ENCODE measurements around the gene MVP.
"Not testable (repeated sequence)": the region's sequence is repeated elsewhere in the genome, so short reads cannot be mapped to it uniquely, and the experiment has no call there.

The MVP gene

DNA sequence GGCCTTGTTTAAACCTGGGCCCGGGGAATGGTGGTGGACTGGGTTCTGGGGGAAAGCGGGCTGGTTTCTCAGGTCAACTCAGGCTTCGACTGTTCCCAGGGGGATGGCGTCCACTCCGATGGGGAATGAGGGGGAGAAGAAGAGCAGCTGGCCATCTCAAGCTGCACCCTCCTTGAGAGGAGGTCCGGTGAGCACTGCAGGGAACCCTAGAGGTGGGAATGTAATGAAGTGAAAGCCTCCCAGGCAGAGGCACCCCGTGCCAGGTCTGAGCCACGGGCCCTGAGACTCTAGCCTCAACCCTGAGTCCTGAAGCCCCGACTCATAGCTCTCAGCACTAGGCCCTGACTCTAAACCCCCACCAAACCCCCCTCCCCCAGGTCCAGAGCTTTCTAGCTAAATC is 43.9 kb downstream of the MVP start:
- no peaks in the 10 kb centered on the region for H3K9me3 Mint-ChIP-seq
- H3K27me3 Mint-ChIP-seq = peaks cover 4 to 10% of the 10 kb centered on the region in 2 donors
- ATAC-seq (replicated peaks) (no peak), DNase-seq (no peak)
- peaks cover 16% of the 10 kb centered on the region for H3K36me3 Mint-ChIP-seq (ENCODE audit: insufficient read depth)
- peaks cover 22 to 26% of the 10 kb centered on the region in 2 donors for H3K4me1 Mint-ChIP-seq (ENCODE audit: low read depth in 2 of 2)
- peak overlapping the region; percentile 99 for H3K27ac Mint-ChIP-seq
- no peak overlapping the region for H3K4me3 Mint-ChIP-seq

- Mint-ChIP-seq H3K27ac (no peak overlapping the region), H3K36me3 (ENCODE audit: insufficient read depth) (no peaks in the 10 kb centered on the region), H3K4me3 (no peak overlapping the region), H3K4me1 (ENCODE audit: low read depth in 2 of 2) (peaks cover 1 to 5% of the 10 kb centered on the region in 2 donors), H3K27me3 (peaks cover 4 to 10% of the 10 kb centered on the region in 2 donors), H3K9me3 (no peaks in the 10 kb centered on the region)
- ATAC-seq (replicated peaks) = no peak
- no peak for DNase-seq
Observed at GRCh38 chr16:29868396-29869009, 48.2 kb downstream of the MVP start.

DNA sequence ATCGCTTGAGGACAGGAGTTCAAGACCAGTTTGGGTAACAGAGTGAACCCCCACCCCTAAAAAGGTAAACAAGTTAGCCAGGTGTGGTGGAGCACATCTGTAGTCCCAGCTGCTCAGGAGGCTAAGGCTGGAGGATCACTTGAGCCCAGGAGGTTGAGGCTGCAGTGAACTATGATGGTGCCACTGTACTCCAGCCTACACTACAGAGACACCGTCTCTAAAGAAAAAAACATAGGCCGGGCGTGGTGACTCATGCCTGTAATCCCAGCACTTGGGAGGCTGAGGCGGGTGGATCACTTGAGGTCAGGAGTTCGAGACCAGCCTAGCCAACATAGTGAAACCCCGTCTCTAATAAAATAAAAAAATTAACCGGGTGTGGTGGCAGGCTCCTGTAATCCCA is 48.8 kb downstream of the MVP start:
- H3K36me3 Mint-ChIP-seq (ENCODE audit: insufficient read depth); H3K4me1 Mint-ChIP-seq (ENCODE audit: low read depth in 2 of 2); ATAC-seq (replicated peaks); H3K27ac Mint-ChIP-seq; DNase-seq; H3K27me3 Mint-ChIP-seq; H3K4me3 Mint-ChIP-seq; H3K9me3 Mint-ChIP-seq: not testable (repeated sequence)

DNA sequence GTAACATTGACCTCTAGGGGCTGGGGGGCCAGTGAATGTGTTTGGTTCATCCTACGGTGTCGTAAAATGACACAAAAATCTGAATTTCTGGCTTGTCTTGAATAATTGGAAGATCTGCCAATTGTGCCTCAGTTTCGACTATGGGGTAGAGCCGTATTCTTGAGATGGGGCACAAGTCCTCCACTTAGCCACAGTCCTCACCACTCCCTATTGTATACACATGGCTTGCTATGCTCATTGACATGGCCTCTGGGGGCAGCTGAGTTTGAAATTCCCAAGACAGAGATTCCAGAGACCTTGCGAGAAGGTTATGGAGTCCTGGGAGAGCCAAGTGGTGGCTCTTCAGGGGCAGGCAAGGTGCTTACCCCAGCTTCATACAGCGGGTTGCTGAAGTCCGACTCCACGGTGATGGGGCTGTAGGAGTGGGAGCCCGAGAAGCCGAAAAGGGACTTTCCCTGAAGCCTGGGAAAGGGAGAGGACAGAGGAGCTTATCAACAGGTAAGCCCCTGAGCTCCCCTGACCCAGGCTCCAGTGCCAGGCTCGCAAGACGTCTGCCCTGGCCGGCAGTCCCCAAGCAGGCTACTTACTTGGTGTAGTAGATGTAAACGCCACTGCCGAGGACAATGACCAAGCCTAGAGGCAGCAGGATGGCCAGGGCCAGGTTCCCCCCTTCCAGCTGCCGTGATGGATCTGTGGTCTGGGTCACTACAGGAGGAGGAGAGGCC is 51.7 kb downstream of the MVP start:
- no peak overlapping the region for H3K4me3 Mint-ChIP-seq
- H3K36me3 Mint-ChIP-seq (ENCODE audit: insufficient read depth) = peaks cover 2% of the 10 kb centered on the region
- peak overlapping the region in 1 of 2 donors; percentile 38 for H3K27ac Mint-ChIP-seq
- no peaks in the 10 kb centered on the region for H3K9me3 Mint-ChIP-seq
- ATAC-seq (replicated peaks) (no peak), DNase-seq (no peak)
- peaks cover 9 to 12% of the 10 kb centered on the region in 2 donors for H3K4me1 Mint-ChIP-seq (ENCODE audit: low read depth in 2 of 2)
- H3K27me3 Mint-ChIP-seq = peaks cover 15 to 17% of the 10 kb centered on the region in 2 donors

DNA sequence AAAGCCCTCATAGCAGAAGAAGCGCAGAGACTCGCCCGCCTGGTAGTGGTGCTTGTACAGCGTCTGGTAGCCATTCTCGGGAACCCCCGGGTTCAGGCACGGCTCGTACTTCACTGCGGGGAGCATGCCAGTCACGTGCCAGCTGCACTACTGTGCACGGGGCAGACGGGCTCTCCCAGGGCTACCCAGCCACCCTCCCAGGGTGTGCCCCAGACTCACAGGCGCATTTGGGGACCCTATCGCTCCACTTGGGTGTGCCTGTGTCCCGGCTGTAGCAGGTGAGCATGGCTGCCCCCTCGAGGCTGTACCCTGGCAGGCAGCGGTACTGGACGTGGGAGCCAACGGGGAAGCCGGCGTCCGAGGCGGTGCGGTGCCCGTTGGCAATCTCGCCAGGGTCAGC is 53.1 kb downstream of the MVP start:
- peaks cover 0 to 6% of the 10 kb centered on the region in 2 donors for H3K9me3 Mint-ChIP-seq
- H3K27me3 Mint-ChIP-seq = peaks cover 23 to 31% of the 10 kb centered on the region in 2 donors
- H3K4me1 Mint-ChIP-seq (ENCODE audit: low read depth in 2 of 2) = peaks cover 20 to 24% of the 10 kb centered on the region in 2 donors
- ATAC-seq (replicated peaks) (no peak), DNase-seq (no peak)
- H3K4me3 Mint-ChIP-seq = no peak overlapping the region
- peaks cover 6% of the 10 kb centered on the region for H3K36me3 Mint-ChIP-seq (ENCODE audit: insufficient read depth)
- no peak overlapping the region for H3K27ac Mint-ChIP-seq

DNA sequence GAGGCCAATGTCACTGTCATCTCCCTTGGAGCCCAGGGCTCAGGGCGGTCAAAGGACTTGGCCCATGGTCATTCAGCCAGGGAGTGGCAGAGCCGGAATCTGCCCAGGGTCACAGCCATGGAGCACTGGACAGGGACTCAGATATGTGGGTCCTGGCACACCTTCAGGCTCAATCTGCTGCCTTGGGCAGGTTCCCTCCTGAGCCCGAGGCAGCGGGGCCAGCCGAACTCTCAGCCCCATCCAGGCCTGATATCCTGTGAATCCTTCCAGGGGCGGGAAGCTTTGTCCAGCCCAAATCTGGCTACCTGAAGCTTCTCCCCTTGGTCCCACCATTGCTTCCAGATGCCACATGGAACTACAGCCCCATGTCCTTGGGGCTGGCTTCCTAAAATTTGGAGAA is 54.9 kb downstream of the MVP start:
- H3K9me3 Mint-ChIP-seq = peaks cover 0 to 6% of the 10 kb centered on the region in 2 donors
- DNase-seq (no peak), ATAC-seq (replicated peaks) (no peak)
- no peak overlapping the region for H3K27ac Mint-ChIP-seq
- H3K4me3 Mint-ChIP-seq = no peak overlapping the region
- peaks cover 20 to 24% of the 10 kb centered on the region in 2 donors for H3K4me1 Mint-ChIP-seq (ENCODE audit: low read depth in 2 of 2)
- peaks cover 10% of the 10 kb centered on the region for H3K36me3 Mint-ChIP-seq (ENCODE audit: insufficient read depth)
- peaks cover 30 to 44% of the 10 kb centered on the region in 2 donors for H3K27me3 Mint-ChIP-seq

GRCh38 chr16:29876217-29876593 is 55.9 kb downstream of the MVP start:
- Mint-ChIP-seq H3K36me3 (ENCODE audit: insufficient read depth) (peaks cover 10% of the 10 kb centered on the region), H3K27ac (no peak overlapping the region), H3K9me3 (peaks cover 0 to 6% of the 10 kb centered on the region in 2 donors), H3K4me1 (ENCODE audit: low read depth in 2 of 2) (peaks cover 20 to 24% of the 10 kb centered on the region in 2 donors), H3K27me3 (peaks cover 30 to 51% of the 10 kb centered on the region in 2 donors), H3K4me3 (peak overlapping the region; percentile 69 to 70)
- no peak for DNase-seq
- ATAC-seq (replicated peaks) = peak; percentile 12

GRCh38 chr16:29876594-29877249 is 56.5 kb downstream of the MVP start:
- ATAC-seq (replicated peaks) (peak; percentile 59), DNase-seq (peak in 2 of 3 experiments; percentile 16 to 18)
- Mint-ChIP-seq H3K9me3 (peaks cover 0 to 6% of the 10 kb centered on the region in 2 donors), H3K4me3 (peak overlapping the region; percentile 69 to 70), H3K27ac (peak overlapping the region in 1 of 2 donors; percentile 76), H3K4me1 (ENCODE audit: low read depth in 2 of 2) (peaks cover 20 to 24% of the 10 kb centered on the region in 2 donors), H3K27me3 (peaks cover 30 to 54% of the 10 kb centered on the region in 2 donors), H3K36me3 (ENCODE audit: insufficient read depth) (peaks cover 10% of the 10 kb centered on the region)

GRCh38 chr16:29877266-29877961 is 57.2 kb downstream of the MVP start:
- ATAC-seq (replicated peaks) (peak; percentile 66), DNase-seq (peak in 2 of 3 experiments; percentile 15 to 23)
- Mint-ChIP-seq H3K4me3 (peak overlapping the region; percentile 69 to 70), H3K27me3 (peaks cover 30 to 54% of the 10 kb centered on the region in 2 donors), H3K27ac (peak overlapping the region in 1 of 2 donors; percentile 76), H3K36me3 (ENCODE audit: insufficient read depth) (peaks cover 10% of the 10 kb centered on the region), H3K9me3 (peaks cover 0 to 6% of the 10 kb centered on the region in 2 donors), H3K4me1 (ENCODE audit: low read depth in 2 of 2) (peaks cover 20 to 24% of the 10 kb centered on the region in 2 donors)

GRCh38 chr16:29878172-29878571 is 57.9 kb downstream of the MVP start:
- H3K36me3 Mint-ChIP-seq (ENCODE audit: insufficient read depth) = peaks cover 10% of the 10 kb centered on the region
- H3K9me3 Mint-ChIP-seq = peaks cover 0 to 6% of the 10 kb centered on the region in 2 donors
- DNase-seq (no peak), ATAC-seq (replicated peaks) (no peak)
- H3K4me3 Mint-ChIP-seq = peak overlapping the region; percentile 69 to 70
- H3K27me3 Mint-ChIP-seq = peaks cover 37 to 61% of the 10 kb centered on the region in 2 donors
- no peak overlapping the region for H3K27ac Mint-ChIP-seq
- H3K4me1 Mint-ChIP-seq (ENCODE audit: low read depth in 2 of 2) = peaks cover 20 to 24% of the 10 kb centered on the region in 2 donors

- ATAC-seq (replicated peaks) (no peak), DNase-seq (no peak)
- peaks cover 17 to 21% of the 10 kb centered on the region in 2 donors for H3K4me1 Mint-ChIP-seq (ENCODE audit: low read depth in 2 of 2)
- H3K36me3 Mint-ChIP-seq (ENCODE audit: insufficient read depth) = peaks cover 7% of the 10 kb centered on the region
- no peak overlapping the region for H3K27ac Mint-ChIP-seq
- H3K9me3 Mint-ChIP-seq = peaks cover 0 to 6% of the 10 kb centered on the region in 2 donors
- H3K4me3 Mint-ChIP-seq = no peak overlapping the region
- H3K27me3 Mint-ChIP-seq = peaks cover 38 to 73% of the 10 kb centered on the region in 2 donors
Observed at GRCh38 chr16:29881050-29881449, 60.8 kb downstream of the MVP start.

GRCh38 chr16:29883987-29884386 is 63.7 kb downstream of the MVP start:
- H3K27ac Mint-ChIP-seq = no peak overlapping the region
- H3K36me3 Mint-ChIP-seq (ENCODE audit: insufficient read depth) = peaks cover 3% of the 10 kb centered on the region
- DNase-seq = no peak
- no peak for ATAC-seq (replicated peaks)
- no peaks in the 10 kb centered on the region for H3K9me3 Mint-ChIP-seq
- peaks cover 19 to 54% of the 10 kb centered on the region in 2 donors for H3K27me3 Mint-ChIP-seq
- H3K4me1 Mint-ChIP-seq (ENCODE audit: low read depth in 2 of 2) = no peaks in the 10 kb centered on the region
- no peak overlapping the region for H3K4me3 Mint-ChIP-seq

GRCh38 chr16:29889372-29889771 is 69.1 kb downstream of the MVP start:
- H3K36me3 Mint-ChIP-seq (ENCODE audit: insufficient read depth); H3K4me3 Mint-ChIP-seq; H3K9me3 Mint-ChIP-seq; H3K27ac Mint-ChIP-seq; H3K4me1 Mint-ChIP-seq (ENCODE audit: low read depth in 2 of 2); DNase-seq; ATAC-seq (replicated peaks): not testable (repeated sequence)
- peaks cover 0 to 32% of the 10 kb centered on the region in 2 donors for H3K27me3 Mint-ChIP-seq

Measured in effector memory CD8-positive, alpha-beta T cell (primary cell).